Endothelial cell of umbilical vein (primary cell): ENCODE measurements around the gene PANX1. TPM values are rescaled to one million over a fixed set of nuclear protein-coding genes. Genes with fewer than 3 reads are reported as not detected.

Source experiments
- BruUV-seq: library from RNA; stranded (reverse); fragments of 400-500 nt; replicated peaks from 2 replicates; lab custom pipeline; 2021; lab: Mats Ljungman, UMichigan
- CTCF ChIA-PET: fragments of 300-600, 350-600 bp; sonication (Branson Sonifier 250); formaldehyde crosslinking; loops from one replicate; lab custom pipeline; 2021; ENCODE audit warnings: antibody characterized with exemption, inconsistent platforms; lab: Charles Lee
- POLR2A ChIA-PET: fragments of 300-600, 350-600 bp; sonication (Branson Sonifier 250); formaldehyde crosslinking; loops from one replicate; lab custom pipeline; 2021; ENCODE audit warnings: antibody characterized with exemption, inconsistent platforms; lab: Charles Lee
- DNase-seq: peaks from one replicate; pipeline ENCODE4 v3.0.0-alpha.2; 2011; ENCODE audit warnings: low read depth, low spot score
- FAIRE-seq: peaks from 2 replicates; lab custom pipeline; 2011; peaks lifted over from hg19 to GRCh38; lab: Jason Lieb, UNC
- H2AFZ ChIP-seq: 2 replicates; pipeline ENCODE4 v1.6.0; 2012; ENCODE audit warnings: low read depth, low read length, control low read depth, inconsistent platforms
- H3K27ac ChIP-seq: 2 replicates; pipeline ENCODE4 v1.5.1; 2011; ENCODE audit warnings: low read depth, mild to moderate bottlenecking, control low read depth, low read length, moderate library complexity; ENCODE audit not compliant: insufficient read depth
- H3K27me3 ChIP-seq, 2 experiments: 2 replicates each; pipeline versions ENCODE4 v1.6.0 to v1.6.1; 2011; ENCODE audit warnings: low read length in 2 of 2, mixed read lengths in 1 of 2; ENCODE audit not compliant: control insufficient read depth in 2 of 2, insufficient read depth in 2 of 2
- H3K36me3 ChIP-seq, 2 experiments: 2 replicates in 1 of 2; 3 replicates in 1 of 2; pipeline ENCODE4 v1.5.1; 2011; ENCODE audit warnings: low read length in 2 of 2, mild to moderate bottlenecking in 1 of 2, moderate library complexity in 1 of 2; ENCODE audit not compliant: control insufficient read depth in 2 of 2, insufficient read depth in 2 of 2; ENCODE audit errors: extremely low read depth in 1 of 2
- H3K4me1 ChIP-seq: 3 replicates; pipeline ENCODE4 v1.5.1; 2011; ENCODE audit warnings: mild to moderate bottlenecking, low read length; ENCODE audit not compliant: control insufficient read depth, insufficient read depth; ENCODE audit errors: extremely low read depth
- H3K4me2 ChIP-seq: 2 replicates; pipeline ENCODE4 v1.6.1; 2011; ENCODE audit warnings: low read length, control low read depth, mixed read lengths; ENCODE audit not compliant: insufficient read depth
- H3K4me3 ChIP-seq, 3 experiments: fragments of 200-600 bp in 1 of 3; sonication (generic), shearing (Covaris generic) in 1 of 3; replicated peaks in 1 of 3; 2 replicates each; pipeline ENCODE4 v1.5.1; 2011 to 2016; ENCODE audit warnings: control low read depth in 3 of 3, low read length in 3 of 3, mild to moderate bottlenecking in 2 of 3, inconsistent platforms in 1 of 3, low read depth in 1 of 3, moderate library complexity in 1 of 3; ENCODE audit not compliant: insufficient read depth in 1 of 3
- H3K79me2 ChIP-seq: 2 replicates; pipeline ENCODE4 v1.6.0; 2012; ENCODE audit warnings: low read length, inconsistent platforms; ENCODE audit not compliant: control insufficient read depth, insufficient read depth
- H3K9ac ChIP-seq: replicated peaks from 2 replicates; pipeline ENCODE3; 2011; ENCODE audit warnings: low read length, control low read depth; ENCODE audit not compliant: insufficient read depth; ENCODE audit errors: extremely low read depth
- H3K9me1 ChIP-seq: replicated peaks from 3 replicates; pipeline ENCODE4 v1.6.0; 2011; ENCODE audit warnings: mild to moderate bottlenecking, low read length; ENCODE audit not compliant: control insufficient read depth, insufficient read depth; ENCODE audit errors: extremely low read depth
- H3K9me3 ChIP-seq: replicated peaks from 2 replicates; pipeline ENCODE4 v1.5.1; 2012; ENCODE audit warnings: low read length, inconsistent platforms; ENCODE audit not compliant: control insufficient read depth, insufficient read depth
- H4K20me1 ChIP-seq: replicated peaks from 2 replicates; pipeline ENCODE3; 2011; ENCODE audit warnings: mild to moderate bottlenecking, low read length; ENCODE audit not compliant: control insufficient read depth, insufficient read depth; ENCODE audit errors: extremely low read depth
- CTCF ChIP-seq, 2 donors: IDR thresholded peaks; 1 replicate in 1 of 2; 2 replicates in 1 of 2; pipeline ENCODE4 v1.5.1; 2011; ENCODE audit warnings: low read length in 2 of 2, mild to moderate bottlenecking in 2 of 2, moderate library complexity in 2 of 2, control low read depth in 1 of 2, inconsistent platforms in 1 of 2, low read depth in 1 of 2; ENCODE audit not compliant: insufficient read depth in 1 of 2; ENCODE audit errors: extremely low read depth in 1 of 2
- EZH2 ChIP-seq: IDR thresholded peaks from 2 replicates; pipeline ENCODE4 v1.6.1; 2012; ENCODE audit warnings: borderline replicate concordance, low read depth, mild to moderate bottlenecking, moderate library complexity, low read length, inconsistent platforms; ENCODE audit not compliant: severe bottlenecking
- FOS ChIP-seq: IDR thresholded peaks from 2 replicates; pipeline ENCODE4 v1.6.1; 2011; ENCODE audit warnings: mild to moderate bottlenecking, low read length, moderate library complexity, borderline replicate concordance; ENCODE audit not compliant: insufficient read depth
- GATA2 ChIP-seq: IDR thresholded peaks from 2 replicates; pipeline ENCODE4 v1.7.0; 2011; ENCODE audit warnings: low read depth, mild to moderate bottlenecking, moderate library complexity, mixed read lengths, low read length; ENCODE audit not compliant: insufficient read length, insufficient read depth
- JUN ChIP-seq: IDR thresholded peaks from 2 replicates; pipeline ENCODE4 v1.6.1; 2011; ENCODE audit warnings: borderline replicate concordance, low read depth; ENCODE audit not compliant: insufficient read length, insufficient read depth
- MAX ChIP-seq: IDR thresholded peaks from 2 replicates; pipeline ENCODE4 v1.6.1; 2011; ENCODE audit not compliant: insufficient read depth, insufficient read length
- MYC ChIP-seq: IDR thresholded peaks from one replicate; pipeline ENCODE4 v1.6.1; 2011; ENCODE audit warnings: mild to moderate bottlenecking, low read depth, low read length
- POLR2A ChIP-seq: IDR thresholded peaks from 2 replicates; pipeline ENCODE4 v1.6.1; 2012; ENCODE audit warnings: low read depth, mild to moderate bottlenecking, control low read depth, low read length
- POLR2AphosphoS5 ChIP-seq: IDR thresholded peaks from 2 replicates; pipeline ENCODE4 v1.6.1; 2012; ENCODE audit warnings: low read depth, mild to moderate bottlenecking, control low read depth, low read length, moderate library complexity; ENCODE audit not compliant: insufficient read depth
- dilution Hi-C: fragments of 300-500 bp; cut with MboI; formaldehyde crosslinking; loops from one replicate; pipeline ENCODE4 v1.15.0; 2019; ENCODE audit warnings: low sequenced_read_pairs; ENCODE audit not compliant: extremely low pct_ligation_motif_present
- intact Hi-C: fragments of 100-400 bp; cut with micrococcal nuclease; formaldehyde crosslinking; loops from one replicate; pipeline ENCODE4 v1.10.0; 2022
- polyA plus RNA-seq, 4 experiments: library from polyadenylated mRNA; depleted of rRNA in 3 of 4; stranded (reverse) in 3 of 4; unstranded in 1 of 4; fragments of >200 nt; gene quantifications; 2 replicates each; pipeline versions ENCODE4 v1.2.1 to v1.2.3, GENCODE V29; 2011 to 2012; ENCODE audit warnings: missing spikeins in 1 of 4
- total RNA-seq: library from RNA; stranded (reverse); gene quantifications from 2 replicates; pipeline ENCODE4 v1.2.3, GENCODE V29; 2021

PANX1 gene
- total and polyA plus RNA-seq, 2 donors (not counting 3 experiments of a cell fraction or from before 2014, with no cell fraction given) = 9.5 to 20.9 TPM

GRCh38 chr11:94211261-94211830 lies 82.7 kb downstream of the PANX1 start:
- ChIA-PET CTCF (interaction anchor here (0.8 kb wide), 2 partner anchors 10 to 11 kb away, joined by 4 read pairs; no protein-coding TSS in a partner anchor), POLR2A (no interaction called here)
- Histone ChIP-seq H3K36me3 (no peaks in the 10 kb centered on the region), H3K27ac (no peak overlapping the region), H3K9me3 (no peaks in the 10 kb centered on the region), H3K27me3 (no peaks in the 10 kb centered on the region), H3K4me1 (no peaks in the 10 kb centered on the region), H3K9ac (no peak overlapping the region), H3K79me2 (no peaks in the 10 kb centered on the region), H4K20me1 (no peaks in the 10 kb centered on the region), H2AFZ (no peak overlapping the region), H3K9me1 (no peaks in the 10 kb centered on the region), H3K4me2 (no peak overlapping the region), H3K4me3 (no peak overlapping the region)
- FAIRE-seq = no peak
- DNase-seq = no peak
- dilution Hi-C loops = no loop called here
- no TSS peak for BruUV-seq
- TF ChIP-seq FOS (no peak), MAX (no peak), MYC (no peak), POLR2AphosphoS5 (no peak), EZH2 (no peak), POLR2A (no peak), JUN (no peak), GATA2 (no peak), CTCF (IDR thresholded peaks at IDR 0.05; ENCODE audit: extremely low read depth in 1 of 2, insufficient read depth in 1 of 2, low read depth in 1 of 2, low read length in 2 of 2) (no peak)
- intact Hi-C loops = no loop called here
